SIG-M5 (cell line): ENCODE measurements around the gene ETNK2.
"Not testable (repeated sequence)": the region's sequence is repeated elsewhere in the genome, so short reads cannot be mapped to it uniquely, and the experiment has no call there.

Source experiments
- DNase-seq: peaks from one replicate; lab custom pipeline; 2025; lab: John Stamatoyannopoulos, UW

The ETNK2 gene

GRCh38 chr1:204098683-204099082, 53.2 kb downstream of the ETNK2 start:
- DNase-seq = no peak

GRCh38 chr1:204096931-204097330, 54.9 kb downstream of the ETNK2 start:
- no peak for DNase-seq

DNA sequence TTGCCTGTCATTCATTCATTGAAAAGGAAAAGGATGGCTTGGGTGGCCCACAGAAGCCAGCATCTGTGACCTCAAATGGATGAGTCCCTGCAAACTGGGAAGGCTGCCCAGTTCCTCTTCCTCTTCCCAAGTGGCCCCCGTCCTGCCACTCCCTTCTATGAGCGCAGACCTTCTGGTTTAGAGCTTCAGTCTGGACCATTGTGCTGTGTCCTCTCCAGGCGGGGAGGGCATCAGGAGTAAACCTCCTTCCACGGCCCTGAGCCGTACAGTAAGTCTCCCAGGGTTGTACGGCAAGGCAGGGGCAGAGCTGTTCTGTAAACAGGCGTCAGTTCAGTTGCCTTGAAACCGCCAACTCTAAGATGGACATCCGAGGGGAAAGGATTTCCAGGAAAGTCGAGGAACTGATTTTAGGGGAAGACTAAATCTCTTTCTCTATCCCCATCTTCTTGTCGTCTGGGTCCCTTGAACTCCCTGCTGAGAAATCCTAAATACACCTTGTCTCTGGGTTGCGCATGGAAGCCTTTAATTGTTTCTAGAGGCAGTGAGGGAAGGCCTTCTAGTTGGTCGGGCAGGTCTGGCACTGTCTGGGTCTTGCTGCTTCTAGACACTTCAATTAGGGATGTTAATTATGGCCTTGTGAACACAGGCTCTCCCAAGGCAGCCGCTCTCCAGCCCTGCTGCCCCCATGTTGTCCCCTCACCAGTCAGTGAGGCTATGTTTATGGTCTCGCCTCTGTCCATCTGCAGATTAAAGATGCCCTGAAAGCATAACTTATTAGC, 56.8 kb downstream of the ETNK2 start:
- no peak for DNase-seq

DNA sequence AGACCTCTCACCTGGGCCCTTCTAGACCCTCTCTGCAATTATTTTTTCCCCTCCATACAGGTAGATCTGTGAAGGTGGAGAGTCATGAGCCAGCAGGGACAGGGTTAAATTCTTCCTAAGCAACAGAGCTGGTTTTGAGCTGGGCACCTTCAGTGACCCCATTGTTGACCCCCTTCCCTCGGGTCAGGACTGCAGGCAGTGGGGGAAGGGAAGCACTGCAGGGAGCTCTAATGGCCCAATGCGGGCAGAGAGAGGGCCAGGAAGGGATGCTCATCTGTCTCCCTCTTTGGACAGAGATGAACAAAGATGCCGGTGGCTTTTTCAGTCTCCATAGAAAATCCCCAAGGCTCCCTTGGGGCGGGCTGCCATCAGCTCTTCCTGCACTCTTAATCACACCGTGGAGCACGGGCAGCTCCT, 57.5 kb downstream of the ETNK2 start:
- no peak for DNase-seq

- no peak for DNase-seq
Measured at GRCh38 chr1:204093781-204094180, 58.1 kb downstream of the ETNK2 start.

DNA sequence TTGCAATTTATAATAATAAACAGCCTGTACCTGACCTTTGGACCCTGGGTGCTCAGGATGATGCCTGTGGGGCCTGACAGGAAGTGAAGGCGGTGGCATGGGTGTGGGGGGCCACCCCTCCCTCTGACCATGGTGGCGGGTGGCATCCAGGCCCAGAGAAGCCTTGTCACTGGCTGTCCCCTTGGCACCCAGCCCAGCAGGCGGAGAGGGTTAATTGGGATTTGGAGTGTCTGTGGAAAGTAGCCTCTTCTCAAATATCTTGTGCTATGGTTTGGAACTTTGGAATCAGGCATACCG, 58.5 kb downstream of the ETNK2 start:
- no peak for DNase-seq

GRCh38 chr1:204092632-204093420, 59.0 kb downstream of the ETNK2 start:
- DNase-seq = no peak

GRCh38 chr1:204091787-204092312, 60.0 kb downstream of the ETNK2 start:
- no peak for DNase-seq

- DNase-seq = no peak
Measured at GRCh38 chr1:204091066-204091465, 60.8 kb downstream of the ETNK2 start.

GRCh38 chr1:204090132-204090531, 61.7 kb downstream of the ETNK2 start:
- not testable (repeated sequence) for DNase-seq

- DNase-seq = no peak
Measured at GRCh38 chr1:204089044-204089751, 62.6 kb downstream of the ETNK2 start.

- no peak for DNase-seq
Measured at GRCh38 chr1:204088596-204088995, 63.2 kb downstream of the ETNK2 start.

GRCh38 chr1:204087893-204088528, 63.8 kb downstream of the ETNK2 start:
- DNase-seq = no peak

- no peak for DNase-seq
Measured at GRCh38 chr1:204087181-204087892, 64.5 kb downstream of the ETNK2 start.

DNA sequence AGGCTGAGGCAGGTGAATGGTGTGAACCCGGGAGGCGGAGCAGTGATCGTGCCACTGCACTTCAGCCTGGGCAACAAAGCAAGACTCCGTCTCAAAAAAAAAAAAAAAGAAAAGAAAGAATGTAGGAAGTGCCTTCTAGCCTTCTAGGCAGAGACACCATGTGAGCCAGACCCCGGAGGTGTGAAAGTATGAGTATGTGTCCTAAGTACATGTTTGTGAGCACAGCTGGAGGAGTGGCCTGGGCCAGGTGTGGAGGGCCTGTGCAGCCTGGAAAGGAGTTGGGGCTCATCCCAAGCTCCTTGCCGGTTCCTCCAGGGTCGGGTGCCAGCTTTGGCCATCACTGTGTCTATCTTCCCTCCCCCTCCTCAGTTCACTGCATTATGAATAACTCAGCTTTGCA, 66.0 kb downstream of the ETNK2 start:
- no peak for DNase-seq

DNA sequence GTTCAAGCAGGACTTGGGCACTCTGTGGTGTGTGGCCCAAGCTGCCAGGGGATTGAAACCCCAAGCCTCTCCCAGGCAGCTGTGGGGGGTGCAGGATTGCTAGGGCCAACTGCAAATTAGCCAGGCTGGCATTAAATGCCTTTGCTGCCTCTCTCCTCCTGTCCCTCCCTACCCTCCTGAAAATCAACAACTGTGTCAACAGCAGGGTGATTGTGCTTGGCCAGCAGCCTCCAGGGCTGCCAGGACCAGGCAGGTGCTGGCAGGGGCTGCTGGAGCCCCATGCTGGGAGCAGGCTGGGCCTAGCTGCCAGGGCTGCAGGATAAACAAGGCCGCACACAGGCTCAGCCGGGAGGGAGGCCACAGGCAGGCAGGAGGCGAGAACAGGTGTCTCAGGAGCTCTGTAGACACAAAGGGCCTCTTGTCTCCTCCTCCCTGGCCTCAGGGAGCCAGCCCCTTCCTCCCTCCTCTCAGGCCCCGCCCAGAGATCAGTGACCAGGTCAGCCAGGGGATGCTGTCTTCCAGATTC, 67.5 kb downstream of the ETNK2 start:
- DNase-seq = no peak

DNA sequence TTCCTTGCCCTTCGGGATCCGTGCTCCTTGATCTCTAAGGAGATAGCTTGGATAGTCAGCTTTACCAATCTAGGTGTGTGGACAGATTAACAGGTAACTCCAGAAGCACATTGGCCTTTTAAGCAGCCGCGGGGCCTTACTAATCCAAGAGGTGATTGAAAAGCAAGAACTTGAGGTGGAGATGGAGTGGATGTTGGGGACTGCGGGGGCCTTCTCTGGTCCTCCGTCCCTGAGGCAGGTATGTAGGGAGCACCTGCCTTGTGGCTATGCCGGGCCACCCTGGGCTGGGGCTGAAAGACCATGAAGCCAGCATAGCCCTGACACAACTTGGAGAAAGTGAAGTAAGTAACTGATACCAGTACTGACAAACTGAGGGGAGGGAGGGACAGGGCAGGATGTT, 68.4 kb downstream of the ETNK2 start:
- DNase-seq = no peak

DNA sequence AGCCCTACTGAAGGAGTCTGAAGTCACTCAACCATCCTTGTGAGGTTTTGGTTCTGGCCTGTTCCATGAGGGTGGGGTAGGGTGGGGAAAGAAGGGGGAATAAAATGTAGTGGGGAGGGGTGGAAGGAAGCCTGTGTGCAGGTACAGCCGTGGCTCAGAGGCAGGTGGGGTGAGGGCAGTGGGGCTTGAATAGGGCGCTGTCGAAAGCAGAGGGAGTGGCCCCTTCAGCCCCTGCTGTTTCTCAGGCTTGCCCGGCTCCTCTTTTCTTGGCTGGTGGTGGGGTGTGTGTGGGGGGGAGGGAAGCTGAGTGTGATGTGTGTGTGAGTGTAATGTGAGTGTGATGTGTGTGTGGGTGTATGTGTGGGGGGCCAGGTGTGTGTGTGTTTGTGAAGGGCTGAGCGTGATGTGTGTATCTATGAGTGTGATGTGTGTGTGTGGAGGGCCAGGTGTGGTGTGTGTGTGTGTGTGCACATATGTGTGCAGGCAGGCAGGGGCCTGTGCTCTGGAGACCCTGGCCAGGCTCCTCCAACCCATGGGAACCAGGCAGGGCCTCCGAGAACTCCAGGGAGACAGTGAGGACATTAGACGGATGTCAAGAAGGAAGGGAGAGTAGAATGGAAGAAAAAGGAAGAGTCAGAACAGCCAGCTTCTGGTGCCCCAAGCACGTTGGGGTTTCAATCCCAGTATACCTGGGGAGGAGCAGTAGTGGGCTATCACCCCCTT, 69.9 kb downstream of the ETNK2 start:
- no peak for DNase-seq

GRCh38 chr1:204081164-204081790, 70.6 kb downstream of the ETNK2 start:
- DNase-seq = no peak
